ENCODE measurements around the gene KL. TPM values are rescaled to one million over a fixed set of nuclear protein-coding genes. Genes with fewer than 3 reads are reported as not detected.

Gene KL
- total RNA-seq, 1 experiment from 2014 or later: not detected

DNA sequence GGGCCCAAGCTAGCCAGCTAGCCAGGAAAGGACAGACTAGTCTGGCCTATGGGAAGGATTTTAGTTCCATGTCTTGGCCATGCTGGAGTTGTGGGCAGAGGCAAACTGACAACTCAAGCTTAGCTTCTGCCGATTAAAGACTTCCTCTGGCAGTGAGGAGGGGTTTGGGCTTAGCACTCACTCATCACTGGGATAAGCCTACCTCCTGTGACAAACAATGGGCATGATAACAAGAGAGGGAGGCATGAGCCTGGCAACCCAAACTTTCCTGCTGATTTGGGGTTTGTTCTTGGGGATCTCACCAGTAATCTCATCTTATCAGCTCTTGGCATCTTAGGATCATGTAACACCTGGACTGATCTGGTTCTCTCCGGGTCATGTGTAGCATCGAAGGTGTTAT, 83.6 kb downstream of the KL start (continued):
- no peak for TF ChIP-seq OVOL2 (CRISPR knock-in tag; IDR thresholded peaks at IDR 0.05; ENCODE audit: borderline replicate concordance)
- TF ChIP-seq CREB1 (CRISPR knock-in tag; IDR thresholded peaks at IDR 0.05): no peak
- no peak for TF ChIP-seq ZBTB21 (CRISPR knock-in tag; IDR thresholded peaks at IDR 0.05; ENCODE audit: borderline replicate concordance)
- TF ChIP-seq EMX1 (CRISPR knock-in tag; IDR thresholded peaks at IDR 0.05): no peak

- POLR2A ChIA-PET: no interaction called here
- Mint-ChIP-seq H3K9me3 (peaks cover 7% of the 10 kb centered on the region; the same call in 1 of the 2 replicates), H3K4me1 (no peaks in the 10 kb centered on the region), H3K4me3 (no peak overlapping the region), H3K27me3 (ENCODE audit: low read depth) (no peaks in the 10 kb centered on the region), H3K27ac (no peak overlapping the region), H3K36me3 (no peaks in the 10 kb centered on the region)
- TF ChIP-seq, protein P1, sequence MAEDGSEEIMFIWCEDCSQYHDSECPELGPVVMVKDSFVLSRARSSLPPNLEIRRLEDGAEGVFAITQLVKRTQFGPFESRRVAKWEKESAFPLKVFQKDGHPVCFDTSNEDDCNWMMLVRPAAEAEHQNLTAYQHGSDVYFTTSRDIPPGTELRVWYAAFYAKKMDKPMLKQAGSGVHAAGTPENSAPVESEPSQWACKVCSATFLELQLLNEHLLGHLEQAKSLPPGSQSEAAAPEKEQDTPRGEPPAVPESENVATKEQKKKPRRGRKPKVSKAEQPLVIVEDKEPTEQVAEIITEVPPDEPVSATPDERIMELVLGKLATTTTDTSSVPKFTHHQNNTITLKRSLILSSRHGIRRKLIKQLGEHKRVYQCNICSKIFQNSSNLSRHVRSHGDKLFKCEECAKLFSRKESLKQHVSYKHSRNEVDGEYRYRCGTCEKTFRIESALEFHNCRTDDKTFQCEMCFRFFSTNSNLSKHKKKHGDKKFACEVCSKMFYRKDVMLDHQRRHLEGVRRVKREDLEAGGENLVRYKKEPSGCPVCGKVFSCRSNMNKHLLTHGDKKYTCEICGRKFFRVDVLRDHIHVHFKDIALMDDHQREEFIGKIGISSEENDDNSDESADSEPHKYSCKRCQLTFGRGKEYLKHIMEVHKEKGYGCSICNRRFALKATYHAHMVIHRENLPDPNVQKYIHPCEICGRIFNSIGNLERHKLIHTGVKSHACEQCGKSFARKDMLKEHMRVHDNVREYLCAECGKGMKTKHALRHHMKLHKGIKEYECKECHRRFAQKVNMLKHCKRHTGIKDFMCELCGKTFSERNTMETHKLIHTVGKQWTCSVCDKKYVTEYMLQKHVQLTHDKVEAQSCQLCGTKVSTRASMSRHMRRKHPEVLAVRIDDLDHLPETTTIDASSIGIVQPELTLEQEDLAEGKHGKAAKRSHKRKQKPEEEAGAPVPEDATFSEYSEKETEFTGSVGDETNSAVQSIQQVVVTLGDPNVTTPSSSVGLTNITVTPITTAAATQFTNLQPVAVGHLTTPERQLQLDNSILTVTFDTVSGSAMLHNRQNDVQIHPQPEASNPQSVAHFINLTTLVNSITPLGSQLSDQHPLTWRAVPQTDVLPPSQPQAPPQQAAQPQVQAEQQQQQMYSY (CRISPR knock-in tag; IDR thresholded peaks at IDR 0.05): no peak
- TF ChIP-seq EMX1 (CRISPR knock-in tag; IDR thresholded peaks at IDR 0.05) (no peak), TP53 (CRISPR knock-in tag; IDR thresholded peaks at IDR 0.05) (no peak), ZNF219 (CRISPR knock-in tag; IDR thresholded peaks at IDR 0.05; ENCODE audit: borderline replicate concordance) (no peak), CREM (CRISPR knock-in tag; IDR thresholded peaks at IDR 0.05) (no peak), NFATC4 (CRISPR knock-in tag; IDR thresholded peaks at IDR 0.05) (no peak), ZNF121 (CRISPR knock-in tag; IDR thresholded peaks at IDR 0.05) (no peak), ETV6 (CRISPR knock-in tag; IDR thresholded peaks at IDR 0.05) (no peak), PRRX2 (CRISPR knock-in tag; IDR thresholded peaks at IDR 0.05) (no peak), ZNF423 (CRISPR knock-in tag; IDR thresholded peaks at IDR 0.05) (no peak), IRF2 (CRISPR knock-in tag; IDR thresholded peaks at IDR 0.05; ENCODE audit: borderline replicate concordance, low read depth) (no peak), TEAD1 (CRISPR knock-in tag; IDR thresholded peaks at IDR 0.05) (no peak), NR1H2 (CRISPR knock-in tag; IDR thresholded peaks at IDR 0.05) (no peak)
- TF ChIP-seq, protein P2, sequence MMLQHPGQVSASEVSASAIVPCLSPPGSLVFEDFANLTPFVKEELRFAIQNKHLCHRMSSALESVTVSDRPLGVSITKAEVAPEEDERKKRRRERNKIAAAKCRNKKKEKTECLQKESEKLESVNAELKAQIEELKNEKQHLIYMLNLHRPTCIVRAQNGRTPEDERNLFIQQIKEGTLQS (CRISPR knock-in tag; conservative IDR thresholded peaks at IDR 0.05): no peak
- TF ChIP-seq, protein P3, sequence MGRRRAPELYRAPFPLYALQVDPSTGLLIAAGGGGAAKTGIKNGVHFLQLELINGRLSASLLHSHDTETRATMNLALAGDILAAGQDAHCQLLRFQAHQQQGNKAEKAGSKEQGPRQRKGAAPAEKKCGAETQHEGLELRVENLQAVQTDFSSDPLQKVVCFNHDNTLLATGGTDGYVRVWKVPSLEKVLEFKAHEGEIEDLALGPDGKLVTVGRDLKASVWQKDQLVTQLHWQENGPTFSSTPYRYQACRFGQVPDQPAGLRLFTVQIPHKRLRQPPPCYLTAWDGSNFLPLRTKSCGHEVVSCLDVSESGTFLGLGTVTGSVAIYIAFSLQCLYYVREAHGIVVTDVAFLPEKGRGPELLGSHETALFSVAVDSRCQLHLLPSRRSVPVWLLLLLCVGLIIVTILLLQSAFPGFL (CRISPR knock-in tag; IDR thresholded peaks at IDR 0.05; ENCODE audit: borderline replicate concordance): no peak
- TF ChIP-seq, protein P4, sequence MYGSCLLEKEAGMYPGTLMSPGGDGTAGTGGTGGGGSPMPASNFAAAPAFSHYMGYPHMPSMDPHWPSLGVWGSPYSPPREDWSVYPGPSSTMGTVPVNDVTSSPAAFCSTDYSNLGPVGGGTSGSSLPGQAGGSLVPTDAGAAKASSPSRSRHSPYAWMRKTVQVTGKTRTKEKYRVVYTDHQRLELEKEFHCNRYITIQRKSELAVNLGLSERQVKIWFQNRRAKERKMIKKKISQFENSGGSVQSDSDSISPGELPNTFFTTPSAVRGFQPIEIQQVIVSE (CRISPR knock-in tag; IDR thresholded peaks at IDR 0.05; ENCODE audit: borderline replicate concordance): no peak
- DNase-seq (ENCODE audit: low spot score) (no peak), ATAC-seq (no peak)
- CTCF ChIA-PET: no interaction called here
These were observed 84.7 kb downstream of the KL start for GRCh38 chr13:33100886-33101285.

DNA sequence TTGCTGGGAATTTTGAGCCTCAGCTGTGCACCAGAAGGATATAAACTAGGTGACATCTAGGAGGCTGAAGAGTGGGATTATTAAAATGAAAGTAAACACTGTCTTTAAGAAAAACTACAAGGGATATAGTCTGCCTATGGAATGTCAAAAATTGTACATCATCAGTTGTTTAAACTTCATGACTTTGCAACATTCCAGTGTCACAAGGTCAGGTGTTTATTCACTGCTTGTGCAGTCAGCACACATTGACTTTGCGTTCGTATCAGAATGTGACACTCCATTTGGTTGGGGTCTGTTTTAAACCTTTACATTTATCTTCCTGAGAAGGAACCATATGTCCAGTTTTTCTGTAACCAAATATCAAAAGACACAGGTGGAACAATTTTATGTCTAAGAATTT, 85.6 kb downstream of the KL start:
- ChIA-PET POLR2A (no interaction called here), CTCF (no interaction called here)
- Mint-ChIP-seq H3K4me3 (no peak overlapping the region), H3K9me3 (peaks cover 7% of the 10 kb centered on the region; the same call in 1 of the 2 replicates), H3K27me3 (ENCODE audit: low read depth) (no peaks in the 10 kb centered on the region), H3K36me3 (no peaks in the 10 kb centered on the region), H3K27ac (no peak overlapping the region), H3K4me1 (no peaks in the 10 kb centered on the region)
- TF ChIP-seq SMAD4 (CRISPR knock-in tag; IDR thresholded peaks at IDR 0.05) (no peak), MAX (CRISPR knock-in tag; IDR thresholded peaks at IDR 0.05) (no peak), PRRX2 (CRISPR knock-in tag; IDR thresholded peaks at IDR 0.05) (no peak), ZNF232 (CRISPR knock-in tag; IDR thresholded peaks at IDR 0.05) (no peak), ZNF512 (CRISPR knock-in tag; IDR thresholded peaks at IDR 0.05; ENCODE audit: borderline replicate concordance) (no peak), KAT7 (CRISPR knock-in tag; IDR thresholded peaks at IDR 0.05; ENCODE audit: borderline replicate concordance) (no peak)
- TF ChIP-seq, protein P5, sequence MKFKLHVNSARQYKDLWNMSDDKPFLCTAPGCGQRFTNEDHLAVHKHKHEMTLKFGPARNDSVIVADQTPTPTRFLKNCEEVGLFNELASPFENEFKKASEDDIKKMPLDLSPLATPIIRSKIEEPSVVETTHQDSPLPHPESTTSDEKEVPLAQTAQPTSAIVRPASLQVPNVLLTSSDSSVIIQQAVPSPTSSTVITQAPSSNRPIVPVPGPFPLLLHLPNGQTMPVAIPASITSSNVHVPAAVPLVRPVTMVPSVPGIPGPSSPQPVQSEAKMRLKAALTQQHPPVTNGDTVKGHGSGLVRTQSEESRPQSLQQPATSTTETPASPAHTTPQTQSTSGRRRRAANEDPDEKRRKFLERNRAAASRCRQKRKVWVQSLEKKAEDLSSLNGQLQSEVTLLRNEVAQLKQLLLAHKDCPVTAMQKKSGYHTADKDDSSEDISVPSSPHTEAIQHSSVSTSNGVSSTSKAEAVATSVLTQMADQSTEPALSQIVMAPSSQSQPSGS (CRISPR knock-in tag; IDR thresholded peaks at IDR 0.05; ENCODE audit: borderline replicate concordance, low read depth): no peak
- TF ChIP-seq, protein P2 (CRISPR knock-in tag; conservative IDR thresholded peaks at IDR 0.05): no peak
- TF ChIP-seq, protein P6, sequence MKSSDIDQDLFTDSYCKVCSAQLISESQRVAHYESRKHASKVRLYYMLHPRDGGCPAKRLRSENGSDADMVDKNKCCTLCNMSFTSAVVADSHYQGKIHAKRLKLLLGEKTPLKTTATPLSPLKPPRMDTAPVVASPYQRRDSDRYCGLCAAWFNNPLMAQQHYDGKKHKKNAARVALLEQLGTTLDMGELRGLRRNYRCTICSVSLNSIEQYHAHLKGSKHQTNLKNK (CRISPR knock-in tag; IDR thresholded peaks at IDR 0.05): no peak
- ATAC-seq: no peak
- no peak for DNase-seq (ENCODE audit: low spot score)
